GM21576 (cell line): Measurements from ENCODE around the gene EN2.

Experiments
- ATAC-seq: cut with Tn5 transposase; IDR thresholded peaks from one replicate; pipeline ENCODE4 v1.9.1; 2021; ENCODE audit warnings: mild to moderate bottlenecking, moderate library complexity; ENCODE audit not compliant: unreplicated experiment

EN2 gene

DNA sequence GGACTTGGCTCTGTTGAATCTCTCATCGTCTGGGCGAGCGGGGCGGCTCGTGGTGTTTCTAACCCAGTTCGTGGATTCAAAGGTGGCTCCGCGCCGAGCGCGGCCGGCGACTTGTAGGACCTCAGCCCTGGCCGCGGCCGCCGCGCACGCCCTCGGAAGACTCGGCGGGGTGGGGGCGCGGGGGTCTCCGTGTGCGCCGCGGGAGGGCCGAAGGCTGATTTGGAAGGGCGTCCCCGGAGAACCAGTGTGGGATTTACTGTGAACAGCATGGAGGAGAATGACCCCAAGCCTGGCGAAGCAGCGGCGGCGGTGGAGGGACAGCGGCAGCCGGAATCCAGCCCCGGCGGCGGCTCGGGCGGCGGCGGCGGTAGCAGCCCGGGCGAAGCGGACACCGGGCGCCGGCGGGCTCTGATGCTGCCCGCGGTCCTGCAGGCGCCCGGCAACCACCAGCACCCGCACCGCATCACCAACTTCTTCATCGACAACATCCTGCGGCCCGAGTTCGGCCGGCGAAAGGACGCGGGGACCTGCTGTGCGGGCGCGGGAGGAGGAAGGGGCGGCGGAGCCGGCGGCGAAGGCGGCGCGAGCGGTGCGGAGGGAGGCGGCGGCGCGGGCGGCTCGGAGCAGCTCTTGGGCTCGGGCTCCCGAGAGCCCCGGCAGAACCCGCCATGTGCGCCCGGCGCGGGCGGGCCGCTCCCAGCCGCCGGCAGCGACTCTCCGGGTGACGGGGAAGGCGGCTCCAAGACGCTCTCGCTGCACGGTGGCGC, at the start of gene EN2:
EN2 (plus strand) TSS at position 19 of the 767 bp plus-strand sequence; CDS start at position 268, 249 bp downstream.
- ATAC-seq: no peak

DNA sequence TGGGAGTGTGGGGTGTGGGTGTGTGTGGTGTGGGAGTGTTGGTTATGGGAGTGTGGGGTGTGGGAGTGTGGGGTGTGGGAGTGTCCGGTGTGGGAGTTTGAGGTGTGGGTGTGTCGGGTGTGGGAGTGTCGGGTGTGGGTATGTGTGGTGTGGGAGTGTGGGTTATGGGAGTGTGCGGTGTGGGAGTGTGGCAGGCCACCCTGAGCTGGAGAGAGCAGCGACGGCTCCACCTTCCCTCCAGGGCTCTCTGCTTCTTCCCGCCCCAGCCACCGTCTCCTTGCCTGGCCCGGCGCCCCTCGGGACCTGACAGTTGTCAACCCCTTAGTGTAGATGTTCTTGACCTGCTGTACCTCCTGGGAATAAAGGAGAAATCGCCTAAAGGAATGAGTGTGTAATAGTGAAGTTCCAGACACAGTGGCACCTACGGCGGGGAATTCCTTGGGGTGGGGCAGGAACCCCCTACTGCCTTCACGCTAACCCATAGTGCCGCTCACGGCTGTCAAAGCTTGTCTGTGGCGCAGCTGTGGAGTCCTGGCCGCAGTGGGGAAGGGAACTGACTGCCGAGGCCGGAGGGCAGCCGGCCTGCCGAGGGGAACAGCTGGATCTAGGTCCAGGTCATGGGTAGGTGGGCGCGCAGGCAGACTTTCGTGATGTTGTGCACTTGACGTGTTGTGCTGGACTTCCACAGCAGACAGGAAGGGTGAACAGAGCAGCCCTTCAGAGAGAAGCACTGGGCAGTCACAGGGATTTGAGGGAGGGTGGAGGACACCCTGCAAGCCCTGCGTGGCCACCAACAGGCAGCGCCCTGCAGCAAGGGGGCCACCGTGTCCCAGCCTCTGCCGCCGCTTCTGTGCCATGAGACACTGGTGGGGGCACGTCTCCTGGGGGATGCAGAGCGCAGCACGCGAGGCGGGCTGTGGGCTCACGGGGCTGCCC, 49.0 kb upstream of the EN2 start:
- no peak for ATAC-seq

DNA sequence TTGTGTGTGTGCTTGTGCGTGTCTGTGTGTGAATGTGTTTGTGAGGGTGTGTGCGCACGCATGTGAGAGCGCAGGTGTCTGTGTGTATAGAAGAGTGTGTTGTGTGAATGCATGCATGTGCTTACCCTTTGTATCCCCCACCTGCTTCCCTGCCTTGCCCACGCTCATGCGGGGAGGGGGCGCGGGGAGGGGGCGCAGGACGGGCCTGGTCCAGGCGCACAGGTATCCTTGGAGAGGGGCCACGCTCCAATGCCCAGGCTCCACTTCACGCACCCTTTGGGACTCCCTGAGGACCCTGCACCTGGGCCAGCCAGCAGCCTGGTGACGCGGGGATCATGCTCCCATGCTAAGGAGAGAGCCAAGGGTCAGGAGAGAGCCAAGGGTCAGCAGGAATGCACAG, 47.9 kb upstream of the EN2 start:
- no peak for ATAC-seq

- ATAC-seq: no peak
Measured at GRCh38 chr7:155410431-155410830, 47.5 kb upstream of the EN2 start.

DNA sequence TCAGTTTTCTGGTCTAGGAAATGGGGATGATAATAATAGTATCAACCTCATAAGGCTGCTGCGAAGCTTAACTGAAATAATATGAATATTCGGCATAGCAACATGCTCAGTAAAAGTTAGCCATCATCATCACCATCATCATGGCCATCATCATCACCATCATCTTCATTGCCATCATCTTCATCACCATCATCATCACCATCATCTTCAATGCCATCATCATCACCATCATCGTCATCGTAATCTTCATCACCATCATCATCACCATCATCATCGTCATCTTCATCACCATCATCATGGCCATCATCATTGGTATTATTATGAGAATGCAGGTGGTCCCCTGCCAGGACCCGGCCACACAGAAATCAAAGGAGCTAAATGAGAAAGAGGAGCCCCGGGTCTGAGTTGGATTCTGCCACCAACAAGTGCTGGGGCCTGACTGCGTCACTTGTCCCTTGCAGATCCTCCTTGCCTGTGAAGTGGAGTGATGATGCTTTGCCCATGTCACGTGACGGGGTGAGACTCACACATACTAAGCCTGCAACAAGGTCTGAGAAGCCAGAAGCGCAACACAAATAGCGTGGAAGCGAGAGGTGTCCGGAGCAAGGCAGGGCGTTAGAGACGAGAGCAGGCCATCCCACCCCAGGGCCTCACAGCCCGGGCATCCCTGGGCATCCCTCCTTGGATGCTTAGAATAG, 46.1 kb upstream of the EN2 start:
- no peak for ATAC-seq

- peak; percentile 79 for ATAC-seq
Measured at GRCh38 chr7:155412416-155413253, 45.3 kb upstream of the EN2 start.

DNA sequence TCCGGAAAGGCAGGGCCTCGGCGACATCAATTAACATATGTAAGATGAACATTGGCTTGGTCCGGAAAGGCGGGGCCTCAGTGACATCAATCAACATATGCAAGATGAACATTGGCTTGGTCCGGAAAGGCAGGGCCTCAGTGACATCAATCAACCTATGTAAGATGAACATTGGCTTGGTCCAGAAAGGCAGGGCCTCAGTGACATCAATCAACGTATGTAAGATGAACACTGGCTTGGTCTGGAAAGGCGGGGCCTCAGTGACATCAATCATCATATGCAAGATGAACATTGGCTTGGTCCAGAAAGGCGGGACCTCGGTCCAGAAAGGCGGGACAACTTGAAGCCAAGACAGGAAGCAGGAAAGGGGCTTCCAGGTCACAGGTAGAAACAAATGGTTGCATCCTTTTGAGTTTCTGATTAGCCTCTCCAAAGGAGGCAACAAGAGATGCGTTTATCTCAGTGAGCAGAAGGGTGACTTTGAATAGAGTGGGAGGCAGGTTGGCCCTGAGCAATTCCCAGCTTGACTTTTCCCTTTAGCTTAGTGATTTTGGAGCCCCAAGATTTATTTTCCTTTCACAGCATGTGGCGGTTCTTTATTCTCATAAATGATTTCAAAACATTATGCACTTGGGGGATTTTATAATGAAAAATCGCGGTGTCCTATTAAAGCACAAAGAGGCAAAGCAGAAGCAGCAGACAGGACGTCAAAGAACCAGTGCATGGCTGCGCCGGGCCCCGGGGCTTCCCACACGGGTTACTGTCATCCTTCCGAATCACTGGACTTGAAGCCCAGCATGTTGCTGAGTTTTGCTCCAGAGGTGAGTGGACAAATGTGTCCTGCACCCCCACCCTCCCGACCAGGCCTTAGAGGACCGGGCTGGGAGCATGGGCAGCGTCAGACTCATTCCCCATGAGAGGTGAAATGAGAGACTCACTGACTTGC, 43.1 kb upstream of the EN2 start:
- no peak for ATAC-seq

DNA sequence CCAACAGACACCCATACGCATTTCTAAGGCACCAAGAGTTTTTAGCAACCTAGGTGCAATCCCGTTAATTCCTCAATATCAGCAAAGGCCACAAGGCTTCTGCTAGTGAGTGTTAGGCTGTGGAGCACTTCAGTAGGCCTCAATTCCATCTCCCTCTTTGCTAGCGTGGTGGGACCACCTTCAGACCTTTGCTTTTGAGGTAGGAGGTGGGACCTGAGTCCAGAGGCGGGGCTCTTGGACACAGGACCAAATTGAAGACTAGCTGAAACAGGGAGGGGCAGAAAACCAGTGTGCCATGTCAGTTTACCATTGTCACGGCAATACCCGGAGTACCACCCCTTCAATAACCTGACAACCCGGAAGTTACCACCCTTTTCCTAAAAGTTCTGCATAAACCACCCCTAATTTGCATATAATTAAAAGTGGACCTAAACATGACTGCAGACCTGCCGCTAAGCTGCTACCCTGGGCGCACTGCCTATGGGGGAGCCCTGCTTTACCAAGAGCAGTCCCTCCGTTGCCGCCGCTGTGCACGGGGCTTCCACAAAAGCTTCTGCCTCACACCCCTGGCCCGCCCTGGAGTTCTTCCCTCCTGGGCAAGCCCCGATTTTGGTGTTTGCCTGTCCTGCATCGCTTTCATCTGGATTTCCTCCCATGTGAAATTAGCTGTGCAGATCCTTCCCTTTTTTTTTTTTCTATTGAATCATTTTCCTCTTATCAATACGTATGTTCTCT, 41.1 kb upstream of the EN2 start:
- no peak for ATAC-seq

DNA sequence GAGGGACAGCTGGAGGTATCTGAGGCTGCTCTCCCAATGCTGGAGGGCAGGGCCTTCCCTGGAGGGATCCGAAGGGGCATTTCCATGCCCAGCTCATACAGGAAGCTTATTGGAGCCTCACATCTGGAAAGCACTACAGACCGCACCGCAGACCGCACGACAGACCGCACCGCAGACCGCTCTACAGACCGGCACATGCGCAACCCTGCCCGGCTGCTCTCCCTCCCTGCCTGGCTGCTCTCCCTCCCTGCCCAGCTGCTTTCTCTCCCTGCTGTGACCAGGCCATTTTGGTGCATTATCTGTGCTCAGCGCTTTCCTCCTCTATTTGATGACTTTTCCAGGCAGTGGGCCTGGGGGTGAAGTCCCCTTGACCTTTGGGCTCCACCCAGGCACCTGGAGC, 39.6 kb upstream of the EN2 start:
- no peak for ATAC-seq

GRCh38 chr7:155418941-155419755, 38.8 kb upstream of the EN2 start:
- no peak for ATAC-seq

DNA sequence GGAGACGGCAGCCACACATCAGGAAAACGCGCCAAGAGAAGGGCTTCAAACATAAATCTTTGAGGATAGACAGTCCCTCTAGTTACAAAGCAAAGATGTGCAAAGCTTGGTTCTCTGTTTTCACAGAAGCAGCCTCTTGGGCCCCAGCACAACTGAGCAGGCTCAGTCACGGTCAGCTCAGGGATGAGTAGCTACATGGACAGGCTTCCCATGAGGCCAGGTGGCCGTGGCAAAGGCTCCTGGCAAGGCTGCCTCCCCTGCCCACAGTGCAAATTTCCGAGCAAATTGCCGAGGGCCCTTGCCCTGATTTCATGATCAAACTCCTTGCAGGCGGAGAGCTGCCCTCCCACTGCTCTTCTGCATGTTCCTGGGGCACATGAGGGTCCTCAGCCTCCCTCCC, 37.8 kb upstream of the EN2 start:
- ATAC-seq: no peak

DNA sequence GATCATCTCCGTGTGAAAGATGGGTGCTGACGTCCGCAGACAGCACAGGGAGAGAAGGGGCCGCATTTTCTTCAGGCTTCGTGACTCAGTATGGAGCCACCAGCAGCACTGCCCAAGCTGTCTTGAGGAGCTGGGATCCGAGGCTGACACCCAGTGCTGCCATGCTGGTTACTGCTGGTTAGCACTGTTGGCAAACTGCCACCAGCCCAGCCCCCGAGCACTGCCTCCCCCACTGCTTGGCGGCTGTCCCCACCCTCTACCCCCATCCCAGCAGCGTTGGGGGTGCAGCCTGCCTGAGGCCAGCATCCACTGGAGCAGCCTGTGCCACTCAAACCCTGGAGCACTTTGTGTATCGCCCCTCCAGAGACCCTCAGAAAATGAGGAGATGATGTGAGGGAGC, 35.8 kb upstream of the EN2 start:
- ATAC-seq: no peak

DNA sequence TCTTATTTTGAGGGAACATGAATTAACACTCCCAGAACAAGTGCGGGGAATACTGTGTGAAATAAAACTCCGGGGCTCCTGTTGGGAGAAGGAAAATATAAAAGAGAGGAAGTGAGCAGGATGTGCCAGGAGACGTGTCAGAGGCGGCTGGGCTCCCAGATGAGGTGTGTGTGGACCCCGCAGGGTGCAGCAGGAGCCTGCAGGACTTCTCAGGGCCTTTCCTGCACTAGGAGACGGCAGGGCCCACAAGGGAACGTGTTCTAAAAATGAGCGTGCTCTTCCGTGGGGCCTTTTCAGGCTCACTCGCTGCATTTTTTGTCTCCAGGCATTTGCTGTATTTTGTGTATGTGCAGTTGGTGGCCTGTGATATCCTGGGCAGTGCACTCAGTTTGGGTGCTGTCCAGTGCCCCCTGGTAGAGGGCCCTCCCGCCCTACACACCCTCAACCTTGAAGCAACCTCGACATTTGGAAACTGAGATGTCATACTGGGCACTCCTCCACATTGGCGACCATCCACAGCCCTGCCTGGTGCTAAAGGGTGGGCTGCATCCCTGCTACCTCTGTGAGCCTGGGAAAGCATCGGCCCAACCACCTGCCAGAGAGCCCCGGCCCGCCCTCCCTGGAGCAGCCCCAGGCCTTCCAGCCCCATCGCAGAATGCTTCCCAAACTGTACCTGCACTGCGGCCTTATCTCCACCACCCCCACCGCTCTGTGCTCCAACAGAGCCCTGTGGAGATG, 35.2 kb upstream of the EN2 start:
- no peak for ATAC-seq

- ATAC-seq: no peak
Measured at GRCh38 chr7:155423337-155424285, 34.3 kb upstream of the EN2 start.

GRCh38 chr7:155424301-155425010, 33.5 kb upstream of the EN2 start:
- ATAC-seq: no peak

GRCh38 chr7:155425011-155425340, 33.0 kb upstream of the EN2 start:
- ATAC-seq: no peak
